ENCODE data around the gene SELENOP. TPM values are rescaled to one million over a fixed set of nuclear protein-coding genes. Genes with fewer than 3 reads are reported as not detected.

The SELENOP gene
- total RNA-seq, 2 donors from 2014 or later = 161 to 213 TPM

DNA sequence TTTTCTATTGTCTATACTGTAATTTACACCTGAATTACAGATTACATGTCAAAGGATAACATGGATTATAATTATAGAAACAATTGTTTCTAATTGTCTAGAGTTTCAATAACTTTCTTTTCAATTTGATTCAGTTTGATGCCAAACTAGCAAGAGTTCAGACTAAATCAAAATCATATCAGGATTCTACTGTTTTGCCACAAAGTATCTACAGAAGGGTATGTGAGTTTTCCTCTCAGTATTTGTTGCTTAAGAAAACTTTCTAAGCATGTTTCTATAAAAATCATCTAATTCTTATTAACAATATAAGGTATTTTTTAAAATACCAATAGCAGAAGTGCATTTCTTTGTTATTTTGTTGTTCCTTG is 12.5 kb downstream of the SELENOP start:
- H3K27ac ChIP-seq = no peak overlapping the region
- no peak overlapping the region for H3K4me3 ChIP-seq
- no peaks in the 10 kb centered on the region for H3K4me1 ChIP-seq
- H3K27me3 ChIP-seq = no peaks in the 10 kb centered on the region
- DNase-seq (ENCODE audit: low spot score) = no peak
- peaks cover 35% of the 10 kb centered on the region for H3K36me3 ChIP-seq
- no peaks in the 10 kb centered on the region for H3K9me3 ChIP-seq
- TF ChIP-seq, protein P1, sequence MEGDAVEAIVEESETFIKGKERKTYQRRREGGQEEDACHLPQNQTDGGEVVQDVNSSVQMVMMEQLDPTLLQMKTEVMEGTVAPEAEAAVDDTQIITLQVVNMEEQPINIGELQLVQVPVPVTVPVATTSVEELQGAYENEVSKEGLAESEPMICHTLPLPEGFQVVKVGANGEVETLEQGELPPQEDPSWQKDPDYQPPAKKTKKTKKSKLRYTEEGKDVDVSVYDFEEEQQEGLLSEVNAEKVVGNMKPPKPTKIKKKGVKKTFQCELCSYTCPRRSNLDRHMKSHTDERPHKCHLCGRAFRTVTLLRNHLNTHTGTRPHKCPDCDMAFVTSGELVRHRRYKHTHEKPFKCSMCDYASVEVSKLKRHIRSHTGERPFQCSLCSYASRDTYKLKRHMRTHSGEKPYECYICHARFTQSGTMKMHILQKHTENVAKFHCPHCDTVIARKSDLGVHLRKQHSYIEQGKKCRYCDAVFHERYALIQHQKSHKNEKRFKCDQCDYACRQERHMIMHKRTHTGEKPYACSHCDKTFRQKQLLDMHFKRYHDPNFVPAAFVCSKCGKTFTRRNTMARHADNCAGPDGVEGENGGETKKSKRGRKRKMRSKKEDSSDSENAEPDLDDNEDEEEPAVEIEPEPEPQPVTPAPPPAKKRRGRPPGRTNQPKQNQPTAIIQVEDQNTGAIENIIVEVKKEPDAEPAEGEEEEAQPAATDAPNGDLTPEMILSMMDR (IDR thresholded peaks at IDR 0.05) = no peak

DNA sequence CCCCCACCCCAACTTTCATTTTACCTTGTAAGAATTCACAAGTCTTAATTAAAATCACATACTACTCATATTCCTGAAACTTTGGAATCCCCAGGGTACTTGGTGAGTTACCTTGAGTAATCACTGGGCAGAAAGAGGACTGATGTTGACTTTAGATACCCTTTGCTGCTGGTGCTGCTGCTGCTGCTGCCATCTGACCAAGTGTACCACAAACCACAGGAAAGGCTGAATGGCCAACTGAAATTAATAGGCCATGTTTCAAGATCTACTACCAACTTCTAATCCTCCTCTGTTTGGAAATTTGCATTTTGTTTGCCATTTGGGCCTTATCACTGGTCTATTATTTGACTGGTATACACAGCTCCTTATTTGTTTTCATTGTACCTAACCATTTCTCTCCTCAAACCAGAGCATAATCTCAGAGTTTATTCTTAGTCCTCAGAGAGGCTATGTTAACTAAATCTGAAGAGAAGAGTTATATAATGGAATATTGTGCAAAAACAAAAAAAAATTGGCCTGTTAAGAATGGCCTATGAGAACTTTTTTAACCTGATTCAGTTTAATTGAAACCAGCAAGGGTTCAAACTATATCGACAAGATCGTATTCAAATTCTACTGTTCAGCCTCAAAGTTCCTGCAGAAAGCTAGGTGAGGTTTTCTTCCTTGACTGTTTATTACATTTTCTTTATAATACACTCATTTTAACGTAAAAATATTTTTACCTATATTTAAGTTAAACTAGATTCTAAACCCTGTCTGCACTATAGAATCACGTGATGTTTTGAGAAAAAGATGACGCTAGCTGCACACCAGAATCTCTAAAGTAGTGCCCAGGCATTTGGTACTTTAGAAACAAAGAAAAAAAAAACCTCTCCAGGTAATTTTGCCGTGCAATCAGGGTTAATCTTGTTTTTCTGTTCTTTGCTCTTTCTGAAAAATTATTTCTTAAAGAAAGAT is 13.1 kb downstream of the SELENOP start:
- no peak overlapping the region for H3K4me3 ChIP-seq
- H3K27ac ChIP-seq = no peak overlapping the region
- no peaks in the 10 kb centered on the region for H3K9me3 ChIP-seq
- H3K4me1 ChIP-seq = no peaks in the 10 kb centered on the region
- DNase-seq (ENCODE audit: low spot score) = no peak
- H3K27me3 ChIP-seq = no peaks in the 10 kb centered on the region
- TF ChIP-seq, protein P1 (IDR thresholded peaks at IDR 0.05) = no peak
- peaks cover 28% of the 10 kb centered on the region for H3K36me3 ChIP-seq

GRCh38 chr5:42791151-42791550 is 20.5 kb downstream of the SELENOP start:
- no peak for DNase-seq (ENCODE audit: low spot score)
- no peaks in the 10 kb centered on the region for H3K36me3 ChIP-seq
- H3K27ac ChIP-seq = no peak overlapping the region
- TF ChIP-seq, protein P1 (IDR thresholded peaks at IDR 0.05) = no peak
- no peaks in the 10 kb centered on the region for H3K4me1 ChIP-seq
- peaks cover 0 to 23% of the 10 kb centered on the region in 2 donors for H3K9me3 ChIP-seq
- no peak overlapping the region for H3K4me3 ChIP-seq
- no peaks in the 10 kb centered on the region for H3K27me3 ChIP-seq

GRCh38 chr5:42787845-42788244 is 23.8 kb downstream of the SELENOP start:
- Histone ChIP-seq H3K9me3 (peaks cover 0 to 33% of the 10 kb centered on the region in 2 donors), H3K4me1 (no peaks in the 10 kb centered on the region), H3K27me3 (no peaks in the 10 kb centered on the region), H3K36me3 (no peaks in the 10 kb centered on the region), H3K27ac (no peak overlapping the region), H3K4me3 (no peak overlapping the region)
- TF ChIP-seq, protein P1 (IDR thresholded peaks at IDR 0.05) = no peak
- no peak for DNase-seq (ENCODE audit: low spot score)

DNA sequence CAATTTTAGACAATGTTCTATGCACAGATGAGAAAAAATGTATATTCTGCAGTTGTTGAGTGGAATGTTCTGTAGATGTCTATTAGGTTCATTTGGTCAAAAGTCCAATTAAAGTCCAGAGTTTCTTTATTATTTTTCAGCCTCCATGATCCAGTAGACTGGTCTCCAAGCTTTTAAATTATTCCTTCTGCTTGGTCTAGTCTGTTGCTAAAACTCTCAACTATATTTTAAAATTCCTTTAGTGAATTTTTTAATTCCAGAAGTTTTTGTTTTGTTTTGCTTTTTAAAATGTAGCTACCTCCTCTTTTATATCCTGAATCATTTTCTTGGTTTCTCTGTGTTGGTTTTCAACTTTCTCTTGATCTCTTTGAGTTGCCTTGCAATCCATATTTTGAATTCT is 24.6 kb downstream of the SELENOP start:
- Histone ChIP-seq H3K27me3 (no peaks in the 10 kb centered on the region), H3K4me3 (no peak overlapping the region), H3K9me3 (peaks cover 0 to 33% of the 10 kb centered on the region in 2 donors), H3K4me1 (no peaks in the 10 kb centered on the region), H3K36me3 (no peaks in the 10 kb centered on the region), H3K27ac (no peak overlapping the region)
- DNase-seq (ENCODE audit: low spot score) = no peak
- TF ChIP-seq, protein P1 (IDR thresholded peaks at IDR 0.05) = no peak

Data from right atrium auricular region (tissue), 2 donors.